GM12891 (cell line): Measurements from ENCODE around the gene ETS2.

Source experiments
- DNase-seq: peaks from one replicate; pipeline ENCODE4 v3.0.0; 2011; ENCODE audit warnings: low spot score; ENCODE audit not compliant: insufficient read length
- FAIRE-seq: peaks from 2 replicates; lab custom pipeline; 2011; peaks lifted over from hg19 to GRCh38; lab: Jason Lieb, UNC
- PAX5 ChIP-seq: IDR thresholded peaks from 2 replicates; pipeline ENCODE4 v1.6.1; 2011; ENCODE audit warnings: low read length, moderate library complexity, mild to moderate bottlenecking; ENCODE audit not compliant: insufficient read depth, severe bottlenecking
- POLR2A ChIP-seq: IDR thresholded peaks from 2 replicates; pipeline ENCODE4 v1.6.1; 2011; ENCODE audit warnings: low read depth, low read length, control low read depth
- POLR2AphosphoS5 ChIP-seq: IDR thresholded peaks from 2 replicates; pipeline ENCODE4 v1.6.1; 2011; ENCODE audit warnings: low read depth, low read length, control low read depth
- POU2F2 ChIP-seq: IDR thresholded peaks from 2 replicates; pipeline ENCODE4 v1.6.1; 2011; ENCODE audit warnings: low read depth, mild to moderate bottlenecking, control low read depth, low read length, moderate library complexity
- SPI1 ChIP-seq: IDR thresholded peaks from 2 replicates; pipeline ENCODE4 v1.6.1; 2011; ENCODE audit warnings: low read depth, low read length, control low read depth
- TAF1 ChIP-seq: IDR thresholded peaks from 2 replicates; pipeline ENCODE4 v1.6.1; 2011; ENCODE audit warnings: low read depth, low read length, control low read depth

ETS2 gene

GRCh38 chr21:38817371-38818324 is 11.9 kb downstream of the ETS2 start:
- FAIRE-seq (no peak), DNase-seq (no peak)
- TF ChIP-seq POU2F2 (no peak), PAX5 (no peak), POLR2A (no peak), POLR2AphosphoS5 (no peak), TAF1 (no peak), SPI1 (no peak)

- DNase-seq: no peak
- no peak for FAIRE-seq
Observed at GRCh38 chr21:38818325-38818723, 12.6 kb downstream of the ETS2 start.

GRCh38 chr21:38819051-38819718 is 13.5 kb downstream of the ETS2 start:
- FAIRE-seq (no peak), DNase-seq (no peak)
- TF ChIP-seq POU2F2 (no peak), POLR2AphosphoS5 (no peak), SPI1 (no peak), TAF1 (no peak), PAX5 (no peak), POLR2A (no peak)

More at GRCh38 chr21:38818325-38818723, 12.6 kb downstream of the ETS2 start:
- no peak for TF ChIP-seq SPI1
- no peak for TF ChIP-seq POLR2AphosphoS5
- no peak for TF ChIP-seq PAX5
- no peak for TF ChIP-seq POU2F2
- TF ChIP-seq POLR2A: no peak
- no peak for TF ChIP-seq TAF1

- DNase-seq (no peak), FAIRE-seq (no peak)
- no peak for TF ChIP-seq PAX5
- no peak for TF ChIP-seq SPI1
- TF ChIP-seq POLR2AphosphoS5: no peak
- no peak for TF ChIP-seq POLR2A
- no peak for TF ChIP-seq TAF1
- TF ChIP-seq POU2F2: no peak
Observed at GRCh38 chr21:38819719-38820159, 14.0 kb downstream of the ETS2 start.

- DNase-seq (no peak), FAIRE-seq (no peak)
- TF ChIP-seq POU2F2 (no peak), POLR2A (no peak), POLR2AphosphoS5 (no peak), TAF1 (no peak), PAX5 (no peak), SPI1 (no peak)
Observed at GRCh38 chr21:38820471-38821239, 14.9 kb downstream of the ETS2 start.

- FAIRE-seq (no peak), DNase-seq (no peak)
- TF ChIP-seq SPI1 (no peak), POLR2AphosphoS5 (no peak), PAX5 (no peak), POLR2A (no peak), TAF1 (no peak), POU2F2 (no peak)
Observed at GRCh38 chr21:38821248-38821647, 15.5 kb downstream of the ETS2 start.

- no peak for FAIRE-seq
Observed at GRCh38 chr21:38821959-38822682, 16.4 kb downstream of the ETS2 start.

GRCh38 chr21:38822778-38823238 is 17.1 kb downstream of the ETS2 start:
- no peak for TF ChIP-seq TAF1
- no peak for TF ChIP-seq PAX5
- no peak for TF ChIP-seq POLR2AphosphoS5
- TF ChIP-seq POU2F2: no peak
- TF ChIP-seq SPI1: no peak
- no peak for FAIRE-seq
- no peak for DNase-seq

More at GRCh38 chr21:38821959-38822682, 16.4 kb downstream of the ETS2 start:
- TF ChIP-seq SPI1 (no peak), POLR2A (no peak)
- DNase-seq: no peak

GRCh38 chr21:38823737-38824123 is 18.0 kb downstream of the ETS2 start:
- no peak for FAIRE-seq
- no peak for DNase-seq
- no peak for TF ChIP-seq POLR2A
- TF ChIP-seq PAX5: no peak
- TF ChIP-seq SPI1: no peak
- TF ChIP-seq POLR2AphosphoS5: no peak
- no peak for TF ChIP-seq TAF1
- no peak for TF ChIP-seq POU2F2
